ENCODE results near the gene LCN2.
"Not testable (repeated sequence)": the region's sequence is repeated elsewhere in the genome, so short reads cannot be mapped to it uniquely, and the experiment has no call there.

The LCN2 gene

GRCh38 chr9:128128836-128129590, 20.2 kb upstream of the LCN2 start:
- DNase-seq, result no peak

GRCh38 chr9:128129976-128130590, 19.2 kb upstream of the LCN2 start:
- peak; percentile 64 for DNase-seq

GRCh38 chr9:128130651-128131050, 18.6 kb upstream of the LCN2 start:
- not testable (repeated sequence) for DNase-seq

GRCh38 chr9:128131346-128131745, 17.9 kb upstream of the LCN2 start:
- DNase-seq, result not testable (repeated sequence)

GRCh38 chr9:128132139-128132538, 17.1 kb upstream of the LCN2 start:
- not testable (repeated sequence) for DNase-seq

- DNase-seq, result not testable (repeated sequence)
Measured at GRCh38 chr9:128135561-128135960, 13.7 kb upstream of the LCN2 start.

GRCh38 chr9:128136816-128137793, 12.1 kb upstream of the LCN2 start:
- no peak for DNase-seq

GRCh38 chr9:128138001-128138400, 11.3 kb upstream of the LCN2 start:
- DNase-seq, result no peak

- DNase-seq, result no peak
Measured at GRCh38 chr9:128139621-128140020, 9.6 kb upstream of the LCN2 start.

GRCh38 chr9:128141604-128142003, 7.6 kb upstream of the LCN2 start:
- DNase-seq, result no peak

GRCh38 chr9:128142061-128142460, 7.2 kb upstream of the LCN2 start:
- no peak for DNase-seq

GRCh38 chr9:128142596-128142995, 6.7 kb upstream of the LCN2 start:
- no peak for DNase-seq

GRCh38 chr9:128143525-128144238, 5.6 kb upstream of the LCN2 start:
- no peak for DNase-seq

GRCh38 chr9:128144239-128145181, 4.7 kb upstream of the LCN2 start:
- DNase-seq, result no peak

GRCh38 chr9:128145536-128145935, 3.7 kb upstream of the LCN2 start:
- DNase-seq, result no peak

GRCh38 chr9:128145951-128146351, 3.3 kb upstream of the LCN2 start:
- DNase-seq, result no peak

GRCh38 chr9:128146591-128147120, 2.6 kb upstream of the LCN2 start:
- DNase-seq, result no peak

- no peak for DNase-seq
Measured at GRCh38 chr9:128148509-128149000, 698 bp upstream of the LCN2 start.

GRCh38 chr9:128149951-128150593, 819 bp downstream of the LCN2 start:
- DNase-seq, result no peak

GRCh38 chr9:128150594-128151308, 1.5 kb downstream of the LCN2 start:
- DNase-seq, result no peak

Measured in stimulated activated CD4-positive, alpha-beta T cell treated with anti-CD3 and anti-CD28 coated beads, Interleukin-4, amount 100 ng/mL, for 24 hours (primary cell).